AG04449 (cell line): ENCODE results near the gene DLL3.

Experiments used
- CTCF ChIA-PET: fragments of 350-600 bp; formaldehyde crosslinking; extraction: SDS; loops from one replicate; lab custom pipeline; 2021; ENCODE audit warnings: antibody characterized with exemption; lab: Yijun Ruan, JAX
- POLR2A ChIA-PET: fragments of 400-600, 350-600 bp; formaldehyde crosslinking; extraction: SDS; loops from one replicate; lab custom pipeline; 2020; ENCODE audit warnings: antibody characterized with exemption, inconsistent platforms; lab: Yijun Ruan, JAX
- DNase-seq: peaks from one replicate; pipeline ENCODE4 v3.0.0-alpha.2; 2010; ENCODE audit warnings: low read depth, low spot score
- H3K4me3 ChIP-seq: 2 replicates; pipeline ENCODE4 v1.5.1; 2011; ENCODE audit warnings: low read depth, mild to moderate bottlenecking, control low read depth, low read length
- CTCF ChIP-seq: IDR thresholded peaks from one replicate; pipeline ENCODE4 v1.5.1; 2011; ENCODE audit warnings: mild to moderate bottlenecking, moderate library complexity, low read length, control low read depth, inconsistent platforms; ENCODE audit not compliant: insufficient read depth; ENCODE audit errors: missing control alignments

Gene DLL3

DNA sequence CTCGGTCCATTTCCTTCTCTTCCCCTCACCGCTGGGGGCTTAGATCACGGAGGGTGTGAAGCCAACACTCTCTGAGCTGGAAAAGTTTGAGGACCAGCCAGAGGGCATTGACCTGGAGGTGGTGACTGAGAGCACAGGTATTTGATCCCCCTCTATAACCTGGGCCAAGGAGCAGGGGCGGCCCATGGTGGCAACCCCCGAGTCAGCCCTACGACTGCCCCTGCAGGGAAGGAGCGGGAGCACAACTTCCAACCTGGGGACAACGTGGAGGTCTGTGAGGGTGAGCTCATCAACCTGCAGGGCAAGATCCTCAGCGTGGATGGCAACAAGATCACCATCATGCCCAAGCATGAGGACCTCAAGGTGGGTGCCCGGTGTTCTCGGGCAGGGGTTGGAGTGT is 29.7 kb upstream of the DLL3 start:
- no peak for TF ChIP-seq CTCF
- no peak overlapping the region for H3K4me3 ChIP-seq
- no peak for DNase-seq
- ChIA-PET CTCF (interaction anchor here (1.2 to 2.8 kb wide), 3 partner anchors 9 to 71 kb away, joined by 3 to 11 read pairs (median 6); partner anchors contain the start of gene EID2B), POLR2A (interaction anchor here (0.9 kb wide), 1 partner anchor 33 kb away, joined by 3 read pairs; the partner anchor contains the start of gene RPS16)

- H3K4me3 ChIP-seq = no peak overlapping the region
- ChIA-PET CTCF (interaction anchor here (1.2 to 2.8 kb wide), 3 partner anchors 8 to 72 kb away, joined by 3 to 11 read pairs (median 6); partner anchors contain the start of gene EID2B), POLR2A (interaction anchor here (0.9 kb wide), 1 partner anchor 34 kb away, joined by 3 read pairs; the partner anchor contains the start of gene RPS16)
- TF ChIP-seq CTCF = no peak
- no peak for DNase-seq
These were observed 29.2 kb upstream of the DLL3 start for GRCh38 chr19:39469567-39469966.

DNA sequence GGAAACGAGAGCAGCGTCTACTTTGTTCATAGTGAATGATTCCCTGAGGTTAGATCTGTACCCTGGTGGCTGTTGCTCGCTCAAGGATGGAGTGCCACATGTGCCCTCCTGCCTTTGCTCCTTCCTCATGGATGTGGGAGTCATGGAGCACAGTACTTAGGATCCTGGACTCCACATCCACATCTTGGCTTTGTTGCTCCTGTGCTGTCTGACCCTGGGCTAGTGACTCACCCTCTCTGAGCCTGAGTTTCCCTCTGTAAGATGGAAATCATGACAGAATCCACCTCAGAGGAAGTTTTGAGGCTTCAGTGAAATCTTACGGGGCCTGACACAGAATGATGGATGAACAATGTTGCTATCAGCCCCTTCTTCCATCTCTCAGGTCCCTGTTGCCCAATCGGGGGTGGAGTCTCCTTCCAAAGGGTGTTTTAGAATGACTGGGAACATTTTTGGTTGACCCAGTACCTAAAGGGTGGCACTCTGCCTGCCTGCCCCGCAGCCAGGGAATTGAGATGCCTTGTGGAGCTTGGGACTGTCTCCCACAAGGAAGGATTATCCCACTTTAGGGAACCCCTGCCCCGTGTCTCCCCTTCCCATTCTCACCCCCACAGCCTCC is 27.9 kb upstream of the DLL3 start:
- CTCF ChIA-PET = interaction anchor here (0.9 to 1.4 kb wide), 3 partner anchors 32 to 65 kb away, joined by 3 to 5 read pairs (median 4); partner anchors contain the start of gene EID2B
- no peak for DNase-seq

DNA sequence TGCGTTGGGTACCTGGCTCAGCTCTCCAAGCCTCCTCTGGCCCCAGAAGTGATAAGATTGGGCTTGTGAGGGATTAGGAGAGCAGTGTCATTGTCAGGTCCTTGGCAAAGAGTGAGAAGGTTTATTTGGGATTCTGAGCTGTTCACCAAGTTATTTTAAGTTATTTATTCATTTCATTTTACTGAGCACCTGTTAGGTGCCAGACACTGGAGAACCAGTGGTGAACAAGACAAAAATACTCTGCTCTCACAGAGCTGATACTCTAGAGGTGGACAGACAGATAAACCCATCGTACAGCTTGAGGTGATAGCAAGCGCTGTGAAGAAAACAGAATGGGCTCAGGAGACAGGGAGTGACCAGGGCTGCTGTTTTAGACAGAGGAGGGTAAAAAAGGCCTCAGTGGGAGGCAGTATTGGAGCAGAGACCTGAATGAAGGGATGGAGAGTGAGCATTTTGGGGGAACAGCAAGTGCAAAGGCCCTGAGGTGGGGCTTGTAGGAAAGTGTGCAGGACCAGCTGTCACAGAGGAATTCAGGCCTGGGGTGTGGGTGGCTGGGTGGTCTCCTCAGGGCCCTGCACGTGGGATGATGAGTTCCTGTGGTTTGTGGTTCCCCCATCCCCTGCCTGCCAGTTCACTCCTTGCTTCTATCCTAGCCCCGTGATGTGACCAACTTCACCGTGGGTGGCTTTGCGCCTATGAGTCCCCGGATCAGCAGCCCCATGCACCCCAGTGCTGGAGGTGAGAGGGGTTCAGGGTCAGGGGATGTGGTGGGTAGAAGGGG is 26.8 kb upstream of the DLL3 start:
- no peak for TF ChIP-seq CTCF
- DNase-seq = no peak
- H3K4me3 ChIP-seq = no peak overlapping the region
- POLR2A ChIA-PET = no interaction called here
- CTCF ChIA-PET = interaction anchor here (0.5 to 1.4 kb wide), 5 partner anchors 10 to 71 kb away, joined by 3 to 5 read pairs (median 4); partner anchors contain the start of gene EID2B

More for the DNA sequence above, 27.9 kb upstream of the DLL3 start:
- H3K4me3 ChIP-seq = no peak overlapping the region
- TF ChIP-seq CTCF = no peak
- POLR2A ChIA-PET = interaction anchor here (0.5 kb wide), 1 partner anchor 17 kb away, joined by 4 read pairs; no protein-coding TSS in a partner anchor

DNA sequence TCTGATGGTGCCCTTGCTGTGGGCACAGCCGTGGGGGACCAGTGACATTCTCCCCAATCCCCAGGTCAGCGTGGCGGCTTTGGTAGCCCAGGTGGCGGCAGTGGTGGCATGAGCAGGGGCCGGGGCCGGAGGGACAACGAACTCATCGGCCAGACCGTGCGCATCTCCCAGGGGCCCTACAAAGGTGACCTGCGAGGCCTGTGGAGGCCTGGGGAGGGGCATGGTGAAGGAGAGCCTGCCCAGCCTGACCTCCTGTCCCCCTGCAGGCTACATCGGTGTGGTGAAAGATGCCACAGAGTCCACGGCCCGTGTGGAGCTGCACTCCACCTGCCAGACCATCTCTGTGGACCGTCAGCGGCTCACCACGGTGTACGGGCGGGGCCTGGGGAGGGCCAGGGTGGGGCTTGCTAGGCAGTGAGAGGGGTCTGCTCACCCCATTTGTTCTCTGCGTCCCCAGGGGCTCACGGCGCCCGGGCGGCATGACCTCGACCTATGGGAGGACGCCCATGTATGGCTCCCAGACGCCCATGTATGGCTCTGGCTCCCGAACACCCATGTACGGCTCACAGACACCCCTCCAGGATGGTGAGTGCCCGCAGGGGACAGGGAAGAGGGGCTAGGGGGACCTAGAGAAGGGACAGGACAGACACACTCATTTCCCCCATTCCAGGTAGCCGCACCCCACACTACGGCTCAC is 25.9 kb upstream of the DLL3 start:
- POLR2A ChIA-PET = interaction anchor here (2.7 kb wide), 1 partner anchor 37 kb away, joined by 7 read pairs; the partner anchor contains the start of gene RPS16
- CTCF ChIA-PET = interaction anchor here (1.4 to 4.6 kb wide), 6 partner anchors 9 to 60 kb away, joined by 3 to 66 read pairs (median 22); partner anchors contain the start of genes EID2B and SUPT5H
- DNase-seq = no peak
- H3K4me3 ChIP-seq = no peak overlapping the region
- TF ChIP-seq CTCF = no peak
